Right lobe of liver (tissue), 6 donors: Measurements from ENCODE around the gene MICU1. TPM values are rescaled to one million over a fixed set of nuclear protein-coding genes. Genes with fewer than 3 reads are reported as not detected.

Experiments
- ATAC-seq, 4 donors: fragments of 200-7000 bp; cut with Tn5 transposase; one replicate each; pipeline ENCODE4 v1.9.1; 2020; ENCODE audit warnings: mild to moderate bottlenecking in 4 of 4, moderate library complexity in 4 of 4
- DNase-seq, 3 donors: peaks; one replicate each; pipeline ENCODE4 v3.0.0-alpha.2; 2020
- H3K27ac ChIP-seq, 3 donors: fragments of 200-600 bp; one replicate each; pipeline ENCODE4 v1.8.0; 2022
- H3K27me3 ChIP-seq, 2 donors: fragments of 200-600 bp; one replicate each; pipeline ENCODE4 v1.8.0; 2022
- H3K36me3 ChIP-seq, 4 donors: fragments of 200-600 bp; sonication (generic) in 1 of 4; one replicate each; pipeline versions ENCODE4 v1.5.1 to v1.8.0; 2017 to 2022; ENCODE audit warnings: control low read depth in 1 of 4
- H3K4me1 ChIP-seq, 4 donors: fragments of 200-600 bp; sonication (generic) in 1 of 4; one replicate each; pipeline versions ENCODE4 v1.5.1 to v1.8.0; 2017 to 2022; ENCODE audit warnings: control low read depth in 1 of 4
- H3K4me3 ChIP-seq, 3 donors: fragments of 200-600 bp; one replicate each; pipeline ENCODE4 v1.8.0; 2022
- H3K9me3 ChIP-seq, 4 donors: fragments of 200-600 bp; sonication (generic) in 1 of 4; one replicate each; pipeline versions ENCODE4 v1.5.1 to v1.8.0; 2017 to 2022; ENCODE audit warnings: control low read depth in 1 of 4
- POLR2A ChIP-seq: fragments of 450-650 bp; IDR thresholded peaks from one replicate; pipeline ENCODE4 v1.6.1; 2017; ENCODE audit warnings: antibody characterized with exemption, mild to moderate bottlenecking
- WGBS: methylation state at CpG from one replicate; pipeline ENCODE4 v1.1.6; 2018; ENCODE audit warnings: low coverage, low lambda C conversion rate; ENCODE audit not compliant: insufficient coverage; ENCODE audit errors: missing lambda C conversion rate; 5-methylcytosine and 5-hydroxymethylcytosine counted together
- intact Hi-C, 2 donors: fragments of 100-400 bp; cut with DNase I; formaldehyde crosslinking; loops; one replicate each; pipeline versions ENCODE4 v1.11.2 to v1.14.1; 2022
- total RNA-seq, 6 experiments: library from RNA; depleted of rRNA in 2 of 6; stranded (reverse); fragments of >200 nt in 2 of 6; fragmentation: NEBNext Ultra II Directional in 3 of 6; extraction: Animal tissue kit (Norgen Biotek cat#: 25700) in 3 of 6; gene quantifications; one replicate each; pipeline versions ENCODE4 v1.1.0 to v1.2.4, GENCODE V29; 2016 to 2023
- TF ChIP-seq, protein P1 (sequence below), 4 donors: fragments of 200-600 bp in 3 of 4; fragments of 450-650 bp in 1 of 4; IDR thresholded peaks; one replicate each; pipeline versions ENCODE4 v1.5.1 to v1.8.0; 2016 to 2022; ENCODE audit warnings: antibody characterized with exemption in 4 of 4, mild to moderate bottlenecking in 2 of 4
- donor health status: DM: no; HTN: yes; CAD: no.
- donor health status: DM: no; HTN: no; CAD: no.
- donor health status: DM: no; HTN: no; CAD: no.
- donor health status: DM: no; HTN: yes; CAD: no.
- donor health status: DM: no; HTN: yes; CAD: no.

MICU1 gene
- total RNA-seq, 6 experiments from 2014 or later, result 25.3 to 55.3 (median 38.2) TPM

DNA sequence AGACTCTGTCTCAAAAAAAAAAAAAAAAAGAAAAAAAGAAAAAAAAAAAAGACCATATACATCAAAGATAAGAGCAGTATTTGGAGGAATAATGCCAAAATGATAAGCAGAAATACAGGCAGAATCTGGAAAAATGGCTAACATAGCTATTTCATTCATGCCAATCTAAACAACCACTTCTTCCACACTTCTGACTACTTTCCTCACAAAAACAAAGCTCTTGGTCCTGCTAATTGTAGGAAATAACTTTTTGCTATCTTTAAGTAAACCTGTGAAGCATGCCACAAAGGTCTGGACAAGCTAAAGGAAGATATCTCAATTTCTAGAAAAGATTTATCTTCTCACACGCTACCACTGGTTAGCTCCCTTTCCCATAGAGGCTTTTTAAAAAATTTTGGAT, 30.4 kb downstream of the MICU1 start:
- WGBS, result 92% methylated on average over 1 of the region's 1 CpG
- ATAC-seq (no peak), DNase-seq (no peak)
- no peak overlapping the region for H3K4me3 ChIP-seq
- peaks cover 0 to 10% (median 0%) of the 10 kb centered on the region in 4 donors for H3K4me1 ChIP-seq
- H3K27ac ChIP-seq, result no peak overlapping the region
- no peaks in the 10 kb centered on the region for H3K27me3 ChIP-seq
- intact Hi-C loops, result no loop called here
- no peaks in the 10 kb centered on the region for H3K9me3 ChIP-seq
- no peaks in the 10 kb centered on the region for H3K36me3 ChIP-seq
- TF ChIP-seq, protein P1, sequence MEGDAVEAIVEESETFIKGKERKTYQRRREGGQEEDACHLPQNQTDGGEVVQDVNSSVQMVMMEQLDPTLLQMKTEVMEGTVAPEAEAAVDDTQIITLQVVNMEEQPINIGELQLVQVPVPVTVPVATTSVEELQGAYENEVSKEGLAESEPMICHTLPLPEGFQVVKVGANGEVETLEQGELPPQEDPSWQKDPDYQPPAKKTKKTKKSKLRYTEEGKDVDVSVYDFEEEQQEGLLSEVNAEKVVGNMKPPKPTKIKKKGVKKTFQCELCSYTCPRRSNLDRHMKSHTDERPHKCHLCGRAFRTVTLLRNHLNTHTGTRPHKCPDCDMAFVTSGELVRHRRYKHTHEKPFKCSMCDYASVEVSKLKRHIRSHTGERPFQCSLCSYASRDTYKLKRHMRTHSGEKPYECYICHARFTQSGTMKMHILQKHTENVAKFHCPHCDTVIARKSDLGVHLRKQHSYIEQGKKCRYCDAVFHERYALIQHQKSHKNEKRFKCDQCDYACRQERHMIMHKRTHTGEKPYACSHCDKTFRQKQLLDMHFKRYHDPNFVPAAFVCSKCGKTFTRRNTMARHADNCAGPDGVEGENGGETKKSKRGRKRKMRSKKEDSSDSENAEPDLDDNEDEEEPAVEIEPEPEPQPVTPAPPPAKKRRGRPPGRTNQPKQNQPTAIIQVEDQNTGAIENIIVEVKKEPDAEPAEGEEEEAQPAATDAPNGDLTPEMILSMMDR (IDR thresholded peaks at IDR 0.05), result no peak
- TF ChIP-seq POLR2A, result no peak

DNA sequence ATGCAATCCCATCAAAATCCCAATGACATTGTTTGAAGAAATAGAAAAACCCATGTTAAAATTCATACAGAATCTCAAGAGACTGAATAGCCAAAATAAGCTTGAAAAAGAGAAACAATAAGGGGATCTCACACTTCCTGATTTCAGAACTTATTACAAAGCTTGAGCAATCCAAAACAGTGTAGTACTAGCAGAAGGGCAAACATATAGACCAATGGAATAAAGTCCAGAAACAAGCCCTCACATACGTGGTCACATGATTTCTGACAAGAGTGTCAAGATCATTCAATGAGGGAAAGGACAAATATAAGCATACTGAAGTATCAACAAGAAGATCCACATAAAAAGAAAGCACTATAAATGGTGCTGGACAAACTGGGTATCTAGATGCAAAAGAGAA, 31.9 kb downstream of the MICU1 start:
- Histone ChIP-seq H3K36me3 (no peaks in the 10 kb centered on the region), H3K4me1 (peaks cover 0 to 10% (median 0%) of the 10 kb centered on the region in 4 donors), H3K9me3 (no peaks in the 10 kb centered on the region), H3K4me3 (no peak overlapping the region), H3K27me3 (no peaks in the 10 kb centered on the region), H3K27ac (no peak overlapping the region)
- DNase-seq (no peak), ATAC-seq (peak in 3 of 4 donors; percentile 53 to 67 (median 55))
- intact Hi-C loops, result no loop called here
- WGBS, result 14% methylated on average over 1 of the region's 1 CpG
- TF ChIP-seq POLR2A, result no peak
- TF ChIP-seq, protein P1 (IDR thresholded peaks at IDR 0.05), result no peak

DNA sequence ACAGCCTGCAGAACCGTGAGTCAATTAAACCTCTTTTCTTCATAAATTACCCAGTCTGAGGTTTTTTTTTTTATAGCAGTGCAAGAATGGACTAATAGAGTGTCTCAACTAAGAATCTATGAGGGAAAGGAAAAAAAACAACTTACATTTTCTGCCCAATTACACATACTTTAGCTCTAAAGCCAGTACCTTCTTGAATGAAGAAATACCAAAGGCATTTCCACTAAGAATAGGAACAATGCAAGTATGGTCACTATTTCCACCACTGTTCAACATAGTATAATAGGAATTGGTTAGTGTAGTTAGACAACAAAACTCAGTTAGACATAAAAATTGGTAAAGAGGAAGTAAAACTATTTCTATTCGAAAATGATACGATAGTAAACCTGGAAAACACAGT, 37.6 kb downstream of the MICU1 start:
- no peaks in the 10 kb centered on the region for H3K4me1 ChIP-seq
- 86% methylated on average over 3 of the region's 3 CpGs for WGBS
- DNase-seq (no peak), ATAC-seq (no peak)
- no peaks in the 10 kb centered on the region for H3K36me3 ChIP-seq
- TF ChIP-seq POLR2A, result no peak
- TF ChIP-seq, protein P1 (IDR thresholded peaks at IDR 0.05), result no peak
- H3K27me3 ChIP-seq, result no peaks in the 10 kb centered on the region
- no peak overlapping the region for H3K27ac ChIP-seq
- intact Hi-C loops, result no loop called here
- no peaks in the 10 kb centered on the region for H3K9me3 ChIP-seq
- no peak overlapping the region for H3K4me3 ChIP-seq

DNA sequence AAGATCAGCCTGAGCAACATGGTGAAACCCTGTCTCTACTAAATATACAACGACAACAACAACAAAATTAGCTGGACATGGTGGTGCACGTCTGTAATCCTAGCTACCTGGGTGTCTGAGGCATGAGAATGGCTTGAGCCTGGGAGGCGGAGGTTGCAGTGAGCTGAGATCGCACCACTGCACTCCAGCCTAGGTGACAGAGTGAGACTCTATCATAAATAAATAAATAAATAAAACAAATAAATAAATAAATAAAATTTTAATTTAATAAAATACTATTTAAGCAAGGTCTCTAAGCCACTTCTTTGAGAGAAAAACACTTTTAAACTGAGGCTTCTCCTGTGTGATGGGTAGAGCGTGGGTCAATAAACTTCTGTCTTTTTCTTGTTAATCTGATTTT, 38.3 kb downstream of the MICU1 start:
- no peaks in the 10 kb centered on the region for H3K27me3 ChIP-seq
- ATAC-seq (no peak), DNase-seq (no peak)
- no peaks in the 10 kb centered on the region for H3K9me3 ChIP-seq
- 96% methylated on average over 5 of the region's 5 CpGs for WGBS
- intact Hi-C loops, result no loop called here
- no peak overlapping the region for H3K27ac ChIP-seq
- H3K36me3 ChIP-seq, result no peaks in the 10 kb centered on the region
- no peak overlapping the region for H3K4me3 ChIP-seq
- TF ChIP-seq, protein P1 (IDR thresholded peaks at IDR 0.05), result no peak
- no peak for TF ChIP-seq POLR2A
- no peaks in the 10 kb centered on the region for H3K4me1 ChIP-seq

DNA sequence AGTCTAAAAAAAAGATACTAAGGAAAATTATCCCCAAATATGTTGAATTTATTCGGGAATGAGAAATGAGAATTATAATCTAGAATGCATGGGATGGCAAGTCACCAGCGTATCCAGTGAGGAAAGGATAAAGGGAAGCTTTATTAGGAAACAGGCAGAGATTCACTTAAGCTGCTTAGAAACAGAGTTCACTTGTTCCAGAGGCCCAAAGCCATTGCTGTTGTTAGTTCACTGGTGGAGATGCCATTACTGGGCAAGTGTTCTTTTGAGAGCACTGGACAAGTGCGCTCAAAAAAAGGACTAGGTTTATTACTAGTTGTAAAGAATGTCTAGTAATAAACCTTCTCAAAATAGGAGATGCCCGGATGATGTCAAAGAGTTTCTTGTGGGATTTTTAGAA, 51.2 kb downstream of the MICU1 start:
- no peaks in the 10 kb centered on the region for H3K27me3 ChIP-seq
- intact Hi-C loops, result no loop called here
- no peak for ATAC-seq
- H3K4me3 ChIP-seq, result no peak overlapping the region
- H3K27ac ChIP-seq, result no peak overlapping the region
- TF ChIP-seq, protein P1 (IDR thresholded peaks at IDR 0.05), result no peak
- DNase-seq, result no peak
- no peaks in the 10 kb centered on the region for H3K9me3 ChIP-seq
- WGBS, result 96% methylated on average over 4 of the region's 4 CpGs
- H3K36me3 ChIP-seq, result no peaks in the 10 kb centered on the region
- no peaks in the 10 kb centered on the region for H3K4me1 ChIP-seq
